NCI-H1092 (cell line): Measurements from ENCODE around the gene MSH6.

Source experiments
- DNase-seq: peaks from one replicate; lab custom pipeline; 2025; lab: John Stamatoyannopoulos, UW

The MSH6 gene

GRCh38 chr2:47783486-47784351 lies 774 bp downstream of the MSH6 start:
- DNase-seq = peak; percentile 25

GRCh38 chr2:47784352-47784851 lies 1.5 kb downstream of the MSH6 start:
- no peak for DNase-seq

- DNase-seq = no peak
Observed at GRCh38 chr2:47785986-47786385, 3.0 kb downstream of the MSH6 start.

GRCh38 chr2:47796090-47796697 lies 13.2 kb downstream of the MSH6 start:
- no peak for DNase-seq

GRCh38 chr2:47798631-47799030 lies 15.7 kb downstream of the MSH6 start:
- DNase-seq = no peak

GRCh38 chr2:47799031-47799609 lies 16.2 kb downstream of the MSH6 start:
- DNase-seq = no peak

GRCh38 chr2:47801118-47801517 lies 18.2 kb downstream of the MSH6 start:
- no peak for DNase-seq

- no peak for DNase-seq
Observed at GRCh38 chr2:47803363-47803762, 20.4 kb downstream of the MSH6 start.

- DNase-seq = no peak
Observed at GRCh38 chr2:47803770-47804169, 20.8 kb downstream of the MSH6 start.

GRCh38 chr2:47805850-47806249 lies 22.9 kb downstream of the MSH6 start:
- no peak for DNase-seq

- no peak for DNase-seq
Observed at GRCh38 chr2:47808614-47809013, 25.7 kb downstream of the MSH6 start.

GRCh38 chr2:47809903-47810302 lies 27.0 kb downstream of the MSH6 start:
- no peak for DNase-seq

GRCh38 chr2:47810850-47811249 lies 27.9 kb downstream of the MSH6 start:
- DNase-seq = no peak

GRCh38 chr2:47811668-47812067 lies 28.7 kb downstream of the MSH6 start:
- no peak for DNase-seq

GRCh38 chr2:47815764-47816163 lies 32.8 kb downstream of the MSH6 start:
- DNase-seq = no peak

- DNase-seq = no peak
Observed at GRCh38 chr2:47818777-47819176, 35.8 kb downstream of the MSH6 start.

- DNase-seq = no peak
Observed at GRCh38 chr2:47819834-47820233, 36.9 kb downstream of the MSH6 start.

GRCh38 chr2:47822518-47822917 lies 39.6 kb downstream of the MSH6 start:
- no peak for DNase-seq

GRCh38 chr2:47833516-47833968 lies 50.6 kb downstream of the MSH6 start:
- DNase-seq = no peak

GRCh38 chr2:47838249-47838648 lies 55.3 kb downstream of the MSH6 start:
- no peak for DNase-seq

GRCh38 chr2:47838686-47839085 lies 55.7 kb downstream of the MSH6 start:
- no peak for DNase-seq

- DNase-seq = no peak
Observed at GRCh38 chr2:47842846-47843245, 59.9 kb downstream of the MSH6 start.

- no peak for DNase-seq
Observed at GRCh38 chr2:47843407-47843806, 60.5 kb downstream of the MSH6 start.
